Calu3 (cell line): Measurements from ENCODE around the gene BARX1. TPM values are rescaled to one million over a fixed set of nuclear protein-coding genes. Genes with fewer than 3 reads are reported as not detected.
"Not testable (repeated sequence)": the region's sequence is repeated elsewhere in the genome, so short reads cannot be mapped to it uniquely, and the experiment has no call there.

Experiments
- BruUV-seq: library from RNA; stranded (reverse); fragments of 400-500 nt; replicated peaks from 2 replicates; lab custom pipeline; 2021; lab: Mats Ljungman, UMichigan
- CTCF ChIA-PET: fragments of 300-600 bp; sonication (Branson Sonifier 250); formaldehyde crosslinking; loops from one replicate; lab custom pipeline; 2022; ENCODE audit warnings: antibody characterized with exemption; lab: Charles Lee
- DNase-seq: peaks from one replicate; pipeline ENCODE4 v3.0.0; 2022
- H3K27ac Mint-ChIP-seq: one replicate; pipeline ENCODE4 v1.8.0; 2022; ENCODE audit warnings: mixed read lengths; ENCODE audit not compliant: unreplicated experiment
- H3K27me3 Mint-ChIP-seq: one replicate; pipeline ENCODE4 v1.8.0; 2022; ENCODE audit warnings: mixed read lengths; ENCODE audit not compliant: unreplicated experiment
- H3K36me3 Mint-ChIP-seq: one replicate; pipeline ENCODE4 v1.8.0; 2022; ENCODE audit warnings: mild to moderate bottlenecking, moderate library complexity, mixed read lengths; ENCODE audit not compliant: insufficient read depth, unreplicated experiment
- H3K4me1 Mint-ChIP-seq: one replicate; pipeline ENCODE4 v1.8.0; 2022; ENCODE audit warnings: mild to moderate bottlenecking, low read depth, mixed read lengths; ENCODE audit not compliant: unreplicated experiment
- H3K4me3 Mint-ChIP-seq: one replicate; pipeline ENCODE4 v1.8.0; 2022; ENCODE audit warnings: mild to moderate bottlenecking, low read depth, moderate library complexity, mixed read lengths; ENCODE audit not compliant: unreplicated experiment
- H3K9me3 Mint-ChIP-seq: one replicate; pipeline ENCODE4 v1.8.0; 2022; ENCODE audit warnings: low read depth, mixed read lengths; ENCODE audit not compliant: unreplicated experiment
- CTCF ChIP-seq: fragments of 200-600 bp; IDR thresholded peaks from one replicate; pipeline ENCODE4 v1.8.0; 2022; ENCODE audit warnings: antibody characterized with exemption; ENCODE audit not compliant: unreplicated experiment
- intact Hi-C: fragments of 100-400 bp; cut with micrococcal nuclease; formaldehyde crosslinking; loops from one replicate; pipeline ENCODE4 v1.10.0; 2022; ENCODE audit not compliant: unreplicated experiment
- total RNA-seq: library from RNA; stranded (reverse); gene quantifications from 2 replicates; pipeline ENCODE4 v1.2.3, GENCODE V29; 2022

The BARX1 gene
- total RNA-seq, 1 experiment from 2014 or later: not detected

GRCh38 chr9:93944011-93944410, 11.1 kb downstream of the BARX1 start:
- Mint-ChIP-seq H3K36me3 (peaks cover 6% of the 10 kb centered on the region), H3K4me3 (no peak overlapping the region), H3K27ac (no peak overlapping the region), H3K27me3 (peaks cover 79% of the 10 kb centered on the region), H3K9me3 (no peaks in the 10 kb centered on the region), H3K4me1 (peaks cover 15% of the 10 kb centered on the region)
- intact Hi-C loops: no loop called here
- CTCF ChIA-PET: no interaction called here
- DNase-seq: no peak
- TF ChIP-seq CTCF: no peak
- no TSS peak for BruUV-seq

GRCh38 chr9:93942161-93942560, 13.0 kb downstream of the BARX1 start:
- no peak overlapping the region for H3K4me3 Mint-ChIP-seq
- no peak for TF ChIP-seq CTCF
- peaks cover 15% of the 10 kb centered on the region for H3K4me1 Mint-ChIP-seq
- no peak for DNase-seq
- H3K27ac Mint-ChIP-seq: no peak overlapping the region
- no peaks in the 10 kb centered on the region for H3K9me3 Mint-ChIP-seq
- BruUV-seq: no TSS peak
- H3K36me3 Mint-ChIP-seq: peaks cover 6% of the 10 kb centered on the region
- peaks cover 97% of the 10 kb centered on the region for H3K27me3 Mint-ChIP-seq
- intact Hi-C loops: no loop called here
- CTCF ChIA-PET: no interaction called here

- no peak overlapping the region for H3K4me3 Mint-ChIP-seq
- intact Hi-C loops: no loop called here
- H3K36me3 Mint-ChIP-seq: peaks cover 6% of the 10 kb centered on the region
- BruUV-seq: no TSS peak
- H3K27me3 Mint-ChIP-seq: peaks cover 98% of the 10 kb centered on the region
- no peak for DNase-seq
- CTCF ChIA-PET: no interaction called here
- H3K27ac Mint-ChIP-seq: no peak overlapping the region
- no peaks in the 10 kb centered on the region for H3K9me3 Mint-ChIP-seq
- peaks cover 14% of the 10 kb centered on the region for H3K4me1 Mint-ChIP-seq
- TF ChIP-seq CTCF: no peak
Measured at GRCh38 chr9:93941493-93941892, 13.7 kb downstream of the BARX1 start.

- no peak for DNase-seq
- H3K27ac Mint-ChIP-seq: no peak overlapping the region
- BruUV-seq: no TSS peak
- H3K4me1 Mint-ChIP-seq: peaks cover 9% of the 10 kb centered on the region
- intact Hi-C loops: no loop called here
- peaks cover 98% of the 10 kb centered on the region for H3K27me3 Mint-ChIP-seq
- no peak for TF ChIP-seq CTCF
- CTCF ChIA-PET: interaction anchor here (1.2 kb wide), 1 partner anchor 9 kb away, joined by 3 read pairs; no protein-coding TSS in a partner anchor
- peaks cover 6% of the 10 kb centered on the region for H3K36me3 Mint-ChIP-seq
- no peak overlapping the region for H3K4me3 Mint-ChIP-seq
- no peaks in the 10 kb centered on the region for H3K9me3 Mint-ChIP-seq
Measured at GRCh38 chr9:93940951-93941350, 14.2 kb downstream of the BARX1 start.

GRCh38 chr9:93939589-93939988, 15.6 kb downstream of the BARX1 start:
- CTCF ChIA-PET, DNase-seq, BruUV-seq, H3K36me3 Mint-ChIP-seq, H3K27ac Mint-ChIP-seq, intact Hi-C loops, H3K4me1 Mint-ChIP-seq, H3K9me3 Mint-ChIP-seq, H3K4me3 Mint-ChIP-seq: not testable (repeated sequence)
- H3K27me3 Mint-ChIP-seq: peaks cover 98% of the 10 kb centered on the region
